ENCODE data around the gene GPR139.

Gene GPR139

GRCh38 chr16:20064520-20064919 lies 9.2 kb downstream of the GPR139 start:
- TF ChIP-seq ZBTB7A (IDR thresholded peaks at IDR 0.05; ENCODE audit: low read depth) (no peak), EP300 (IDR thresholded peaks at IDR 0.05; ENCODE audit: borderline replicate concordance) (no peak), USF1 (IDR thresholded peaks at IDR 0.05) (no peak), FOXM1 (IDR thresholded peaks at IDR 0.05; ENCODE audit: borderline replicate concordance, low read depth) (no peak), TAF1 (IDR thresholded peaks at IDR 0.05; ENCODE audit: low read depth) (no peak), TEAD4 (IDR thresholded peaks at IDR 0.05) (no peak), RAD21 (IDR thresholded peaks at IDR 0.05; ENCODE audit: low read depth) (no peak), YY1 (IDR thresholded peaks at IDR 0.05; ENCODE audit: low read depth) (no peak), REST (IDR thresholded peaks at IDR 0.05; ENCODE audit: low read depth) (no peak), TCF12 (IDR thresholded peaks at IDR 0.05; ENCODE audit: low read depth) (no peak), CEBPB (IDR thresholded peaks at IDR 0.05) (no peak), MAX (IDR thresholded peaks at IDR 0.05) (no peak), EGR1 (IDR thresholded peaks at IDR 0.05) (no peak)

GRCh38 chr16:20061132-20061531 lies 12.6 kb downstream of the GPR139 start:
- TF ChIP-seq TAF1 (IDR thresholded peaks at IDR 0.05; ENCODE audit: low read depth): no peak
- TF ChIP-seq REST (IDR thresholded peaks at IDR 0.05; ENCODE audit: low read depth): no peak
- no peak for TF ChIP-seq EGR1 (IDR thresholded peaks at IDR 0.05)
- TF ChIP-seq CEBPB (IDR thresholded peaks at IDR 0.05): no peak
- TF ChIP-seq EP300 (IDR thresholded peaks at IDR 0.05; ENCODE audit: borderline replicate concordance): no peak
- TF ChIP-seq ZBTB7A (IDR thresholded peaks at IDR 0.05; ENCODE audit: low read depth): no peak
- TF ChIP-seq NFIC (IDR thresholded peaks at IDR 0.05): no peak
- no peak for TF ChIP-seq MAX (IDR thresholded peaks at IDR 0.05)
- no peak for TF ChIP-seq USF1 (IDR thresholded peaks at IDR 0.05)
- no peak for TF ChIP-seq YY1 (IDR thresholded peaks at IDR 0.05; ENCODE audit: low read depth)
- TF ChIP-seq TCF12 (IDR thresholded peaks at IDR 0.05; ENCODE audit: low read depth): no peak
- no peak for TF ChIP-seq RAD21 (IDR thresholded peaks at IDR 0.05; ENCODE audit: low read depth)
- TF ChIP-seq CREB1 (IDR thresholded peaks at IDR 0.05; ENCODE audit: low read depth): no peak
- no peak for TF ChIP-seq FOXM1 (IDR thresholded peaks at IDR 0.05; ENCODE audit: borderline replicate concordance, low read depth)

GRCh38 chr16:20056436-20056835 lies 17.3 kb downstream of the GPR139 start:
- TF ChIP-seq TCF12 (IDR thresholded peaks at IDR 0.05; ENCODE audit: low read depth) (no peak), USF1 (IDR thresholded peaks at IDR 0.05) (no peak), ZBTB7A (IDR thresholded peaks at IDR 0.05; ENCODE audit: low read depth) (no peak), FOXM1 (IDR thresholded peaks at IDR 0.05; ENCODE audit: borderline replicate concordance, low read depth) (no peak), YY1 (IDR thresholded peaks at IDR 0.05; ENCODE audit: low read depth) (no peak), CEBPB (IDR thresholded peaks at IDR 0.05) (no peak), NFIC (IDR thresholded peaks at IDR 0.05) (no peak), EP300 (IDR thresholded peaks at IDR 0.05; ENCODE audit: borderline replicate concordance) (no peak), CREB1 (IDR thresholded peaks at IDR 0.05; ENCODE audit: low read depth) (no peak), RAD21 (IDR thresholded peaks at IDR 0.05; ENCODE audit: low read depth) (no peak), MAX (IDR thresholded peaks at IDR 0.05) (no peak), TEAD4 (IDR thresholded peaks at IDR 0.05) (no peak), TAF1 (IDR thresholded peaks at IDR 0.05; ENCODE audit: low read depth) (no peak), REST (IDR thresholded peaks at IDR 0.05; ENCODE audit: low read depth) (no peak)

- no peak for TF ChIP-seq RAD21 (IDR thresholded peaks at IDR 0.05; ENCODE audit: low read depth)
- no peak for TF ChIP-seq FOXM1 (IDR thresholded peaks at IDR 0.05; ENCODE audit: borderline replicate concordance, low read depth)
- no peak for TF ChIP-seq NFIC (IDR thresholded peaks at IDR 0.05)
- TF ChIP-seq USF1 (IDR thresholded peaks at IDR 0.05): no peak
- TF ChIP-seq YY1 (IDR thresholded peaks at IDR 0.05; ENCODE audit: low read depth): no peak
- no peak for TF ChIP-seq REST (IDR thresholded peaks at IDR 0.05; ENCODE audit: low read depth)
- no peak for TF ChIP-seq TCF12 (IDR thresholded peaks at IDR 0.05; ENCODE audit: low read depth)
- TF ChIP-seq TEAD4 (IDR thresholded peaks at IDR 0.05): no peak
- no peak for TF ChIP-seq EGR1 (IDR thresholded peaks at IDR 0.05)
- no peak for TF ChIP-seq ZBTB7A (IDR thresholded peaks at IDR 0.05; ENCODE audit: low read depth)
These were observed 20.4 kb downstream of the GPR139 start for GRCh38 chr16:20053336-20053735.

Measured in Ishikawa (cell line).